ENCODE results near the gene RAMP3.

DNA sequence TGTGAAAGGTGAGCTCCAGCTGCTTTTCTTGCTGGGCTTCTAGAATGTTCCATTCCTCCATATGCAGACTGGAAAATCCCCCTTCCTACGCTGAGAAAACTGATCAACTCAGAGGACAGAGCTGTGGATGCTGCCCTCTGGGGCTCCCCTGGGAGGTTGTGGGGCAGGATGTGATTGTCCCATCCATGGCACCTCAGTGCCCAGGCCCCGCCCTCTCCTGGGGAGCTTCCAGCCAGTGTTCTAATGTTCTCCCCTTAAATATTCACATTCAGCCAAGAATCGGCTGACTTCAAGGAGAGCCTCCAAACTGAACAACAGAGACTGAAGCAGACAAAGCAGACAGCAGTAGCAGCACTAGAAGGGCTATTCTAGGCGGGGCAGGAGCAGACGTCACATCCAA lies 55.0 kb downstream of the RAMP3 start:
- TF ChIP-seq POLR2A (IDR thresholded peaks at IDR 0.05) (no peak), POLR2AphosphoS5 (IDR thresholded peaks at IDR 0.05; ENCODE audit: insufficient read depth in 1 of 2, low read depth in 1 of 2) (no peak)
- TF ChIP-seq, protein P1, sequence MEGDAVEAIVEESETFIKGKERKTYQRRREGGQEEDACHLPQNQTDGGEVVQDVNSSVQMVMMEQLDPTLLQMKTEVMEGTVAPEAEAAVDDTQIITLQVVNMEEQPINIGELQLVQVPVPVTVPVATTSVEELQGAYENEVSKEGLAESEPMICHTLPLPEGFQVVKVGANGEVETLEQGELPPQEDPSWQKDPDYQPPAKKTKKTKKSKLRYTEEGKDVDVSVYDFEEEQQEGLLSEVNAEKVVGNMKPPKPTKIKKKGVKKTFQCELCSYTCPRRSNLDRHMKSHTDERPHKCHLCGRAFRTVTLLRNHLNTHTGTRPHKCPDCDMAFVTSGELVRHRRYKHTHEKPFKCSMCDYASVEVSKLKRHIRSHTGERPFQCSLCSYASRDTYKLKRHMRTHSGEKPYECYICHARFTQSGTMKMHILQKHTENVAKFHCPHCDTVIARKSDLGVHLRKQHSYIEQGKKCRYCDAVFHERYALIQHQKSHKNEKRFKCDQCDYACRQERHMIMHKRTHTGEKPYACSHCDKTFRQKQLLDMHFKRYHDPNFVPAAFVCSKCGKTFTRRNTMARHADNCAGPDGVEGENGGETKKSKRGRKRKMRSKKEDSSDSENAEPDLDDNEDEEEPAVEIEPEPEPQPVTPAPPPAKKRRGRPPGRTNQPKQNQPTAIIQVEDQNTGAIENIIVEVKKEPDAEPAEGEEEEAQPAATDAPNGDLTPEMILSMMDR (IDR thresholded peaks at IDR 0.05): no peak

Measured in vagina (tissue), 2 donors.